Heart right ventricle (tissue), 16 donors: ENCODE data around the gene RBMS3. TPM values are rescaled to one million over a fixed set of nuclear protein-coding genes. Genes with fewer than 3 reads are reported as not detected.

Experiments
- ATAC-seq, 8 donors: fragments of 200-7000 bp; cut with Tn5 transposase; one replicate each; pipeline ENCODE4 v1.9.1; 2020; ENCODE audit warnings: mild to moderate bottlenecking in 8 of 8, moderate library complexity in 8 of 8, moderate number of reproducible peaks in 1 of 8
- DNase-seq, 2 donors: peaks; one replicate each; pipeline ENCODE4 v3.0.0-alpha.2; 2020
- H3K27ac ChIP-seq, 10 donors: fragments of 200-600 bp; sonication (generic) in 2 of 10; one replicate each; pipeline versions ENCODE4 v1.5.0 to v1.8.0; 2020 to 2022; ENCODE audit warnings: mild to moderate bottlenecking in 3 of 10
- H3K27me3 ChIP-seq, 7 donors: fragments of 200-600 bp; one replicate each; pipeline ENCODE4 v1.8.0; 2021 to 2022; ENCODE audit warnings: mild to moderate bottlenecking in 2 of 7
- H3K36me3 ChIP-seq, 9 donors: fragments of 200-600 bp; sonication (generic) in 1 of 9; one replicate each; pipeline versions ENCODE4 v1.5.0 to v1.8.0; 2020 to 2022; ENCODE audit warnings: mild to moderate bottlenecking in 2 of 9
- H3K4me1 ChIP-seq, 9 donors: fragments of 200-600 bp; sonication (generic) in 1 of 9; one replicate each; pipeline versions ENCODE4 v1.5.0 to v1.8.0; 2020 to 2022; ENCODE audit warnings: mild to moderate bottlenecking in 4 of 9
- H3K4me3 ChIP-seq, 10 donors: fragments of 200-600 bp; sonication (generic) in 2 of 10; one replicate each; pipeline versions ENCODE4 v1.5.0 to v1.8.0; 2020 to 2022; ENCODE audit warnings: mild to moderate bottlenecking in 7 of 10, moderate library complexity in 2 of 10
- H3K9me3 ChIP-seq, 11 donors: fragments of 200-600 bp in 10 of 11; sonication (generic) in 2 of 11; one replicate each; pipeline versions ENCODE4 v1.5.0 to v1.8.0; 2013 to 2022; ENCODE audit warnings: mild to moderate bottlenecking in 2 of 11, control low read depth in 1 of 11, moderate library complexity in 1 of 11
- WGBS, 2 donors: extraction: QIAGEN DNeasy Blood & Tissue Kit; methylation state at CpG; one replicate each; pipeline ENCODE4 v1.1.7; 2013; ENCODE audit warnings: inconsistent platforms in 1 of 2; 5-methylcytosine and 5-hydroxymethylcytosine counted together
- intact Hi-C, 10 donors: fragments of 100-400 bp; cut with DNase I; formaldehyde crosslinking; loops; one replicate each; pipeline versions ENCODE4 v1.11.1 to v1.14.2; 2022
- polyA plus RNA-seq, 2 donors: library from polyadenylated mRNA; stranded (reverse); fragments of 200-250 nt; gene quantifications; one replicate each; pipeline ENCODE4 v1.2.3, GENCODE V29; 2013
- total RNA-seq, 10 donors: library from RNA; stranded (reverse); fragmentation: NEBNext Ultra II Directional in 3 of 10; extraction: Animal tissue kit (Norgen Biotek cat#: 25700) in 3 of 10; gene quantifications; one replicate each; pipeline versions ENCODE4 v1.2.1 to v1.2.4, GENCODE V29; 2021 to 2023
- TF ChIP-seq, protein P1 (sequence below), 9 donors: fragments of 200-600 bp; sonication (generic) in 2 of 9; IDR thresholded peaks; one replicate each; pipeline versions ENCODE4 v1.5.0 to v1.8.0; 2021 to 2022; ENCODE audit warnings: antibody characterized with exemption in 9 of 9, mild to moderate bottlenecking in 5 of 9, moderate library complexity in 1 of 9
- donor health status: Arrhythmogenic right ventricular cardiomyopathy.
- donor health status: ischemic (EF 13 %, LVEDD 7.1; RV severe dilation, severe dysfunction).
- donor health status: healthy with polysubstance abuse.
- donor health status: DM: no; HTN: yes; CAD: no.
- donor health status: DM: no; HTN: no; CAD: no.
- donor health status: ischemic (EF 25% LVEDD 6.9; RV normal size, moderate dysfunction).
- donor health status: ischemic (EF 25% LVEDD 5.7; RV mildly dilated, moderate dysfunction).
- donor health status: healthy.
- donor health status: DM: yes; HTN: yes; CAD: no.
- donor health status: Ischemic cardiomyopathy.
- donor health status: ischemic (EF 35%, LVEDD 5.7; RV mildly dilated, moderate dysfunction).
- donor health status: nonischemic (EF 11% LVEDD 7.7; RV severe dilation, severe dysfunction).
- donor health status: DM: yes; HTN: yes; CAD: no.
- donor health status: PGD.
- donor health status: ischemic (EF 29% LVEDD 5.4; RV normal size, mild dysfunction).
- donor health status: nonischemic (EF 23%, LVEDD 6.1; RV moderate dilation, normal function).

RBMS3 gene
- total and polyA plus RNA-seq, 12 donors = 3.2 to 41.1 (median 26.4) TPM

- Histone ChIP-seq H3K4me3 (peak overlapping the region in 3 of 10 donors; percentile 4 to 7 (median 6)), H3K4me1 (peaks cover 4 to 67% (median 53%) of the 10 kb centered on the region in 9 donors), H3K27ac (peak overlapping the region in 2 of 10 donors; percentile 33 to 37), H3K9me3 (no peaks in the 10 kb centered on the region), H3K36me3 (no peaks in the 10 kb centered on the region), H3K27me3 (no peaks in the 10 kb centered on the region)
- TF ChIP-seq, protein P1, sequence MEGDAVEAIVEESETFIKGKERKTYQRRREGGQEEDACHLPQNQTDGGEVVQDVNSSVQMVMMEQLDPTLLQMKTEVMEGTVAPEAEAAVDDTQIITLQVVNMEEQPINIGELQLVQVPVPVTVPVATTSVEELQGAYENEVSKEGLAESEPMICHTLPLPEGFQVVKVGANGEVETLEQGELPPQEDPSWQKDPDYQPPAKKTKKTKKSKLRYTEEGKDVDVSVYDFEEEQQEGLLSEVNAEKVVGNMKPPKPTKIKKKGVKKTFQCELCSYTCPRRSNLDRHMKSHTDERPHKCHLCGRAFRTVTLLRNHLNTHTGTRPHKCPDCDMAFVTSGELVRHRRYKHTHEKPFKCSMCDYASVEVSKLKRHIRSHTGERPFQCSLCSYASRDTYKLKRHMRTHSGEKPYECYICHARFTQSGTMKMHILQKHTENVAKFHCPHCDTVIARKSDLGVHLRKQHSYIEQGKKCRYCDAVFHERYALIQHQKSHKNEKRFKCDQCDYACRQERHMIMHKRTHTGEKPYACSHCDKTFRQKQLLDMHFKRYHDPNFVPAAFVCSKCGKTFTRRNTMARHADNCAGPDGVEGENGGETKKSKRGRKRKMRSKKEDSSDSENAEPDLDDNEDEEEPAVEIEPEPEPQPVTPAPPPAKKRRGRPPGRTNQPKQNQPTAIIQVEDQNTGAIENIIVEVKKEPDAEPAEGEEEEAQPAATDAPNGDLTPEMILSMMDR (IDR thresholded peaks at IDR 0.05) = no peak
- DNase-seq (no peak), ATAC-seq (peak in 1 of 8 donors; percentile 28)
- WGBS, 2 donors = 61 to 63% methylated on average over 11 of the region's 11 CpGs
- intact Hi-C loops = loop anchor here in 3 of 10 donors (5.0 to 10.0 kb wide), 2 partner anchors 130 to 132 kb away; partner anchors contain the start of gene RBMS3 (in 3 of the 3)
These were observed 133.8 kb downstream of the RBMS3 start for GRCh38 chr3:29414468-29415224.

DNA sequence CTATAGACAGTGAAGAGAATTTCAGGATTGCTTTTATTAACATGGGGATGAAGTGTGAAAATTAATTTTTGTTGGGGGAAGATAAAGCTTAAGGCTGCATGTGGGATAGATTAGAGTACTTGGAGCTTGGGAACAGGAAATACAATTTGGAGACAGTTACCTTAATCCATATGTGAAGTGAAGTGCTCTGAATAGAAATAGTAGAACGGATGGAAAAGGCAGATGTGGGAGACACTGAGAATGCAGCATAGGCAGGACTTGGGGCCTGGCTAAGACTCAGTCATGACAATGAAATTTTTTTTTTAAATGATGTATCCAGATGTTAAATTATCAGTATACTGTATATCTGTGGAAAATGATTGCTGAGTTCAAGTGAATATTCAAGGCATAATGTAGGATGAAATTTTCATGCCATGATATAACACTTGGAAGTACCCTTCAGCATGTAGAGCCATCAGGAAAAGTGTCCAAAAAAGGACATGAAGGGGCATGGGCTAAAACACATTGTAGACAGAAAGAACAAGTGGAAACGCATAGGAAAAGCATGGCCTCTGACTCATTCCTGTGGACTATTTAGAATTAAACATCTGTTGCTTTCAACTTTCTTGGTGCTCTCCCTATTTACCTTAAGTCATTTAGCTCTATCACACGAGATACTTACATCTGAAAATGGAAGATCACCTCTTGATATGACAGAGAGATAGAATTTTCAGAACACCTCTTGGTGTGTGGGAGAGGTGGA is 134.8 kb downstream of the RBMS3 start:
- intact Hi-C loops = loop anchor here in 2 of 10 donors (10.0 kb wide), 1 partner anchor 131 kb away; the partner anchor contains the start of gene RBMS3 (in 2 of the 2)

DNA sequence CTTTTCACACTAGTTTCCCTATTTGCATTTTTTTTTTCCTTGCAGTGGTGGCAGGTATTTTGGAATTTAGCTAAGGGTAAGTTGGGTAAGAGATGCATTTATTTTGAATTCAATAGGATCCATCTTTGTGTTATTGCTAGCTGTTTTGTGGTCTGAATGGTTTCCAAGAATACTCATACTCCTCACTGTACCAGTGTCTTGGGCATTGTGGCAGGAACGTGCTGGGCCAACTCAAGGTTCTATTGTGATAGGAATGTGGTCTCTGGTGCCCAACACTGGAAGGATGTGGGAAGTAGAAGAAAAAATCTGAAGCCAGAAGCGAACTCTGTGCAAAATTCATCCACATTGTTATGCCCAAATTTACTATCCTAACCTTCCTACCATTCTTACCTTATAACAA is 135.6 kb downstream of the RBMS3 start:
- TF ChIP-seq, protein P1 (IDR thresholded peaks at IDR 0.05) = no peak
- no peaks in the 10 kb centered on the region for H3K9me3 ChIP-seq
- intact Hi-C loops = loop anchor here in 2 of 10 donors (10.0 kb wide), 1 partner anchor 132 kb away; the partner anchor contains the start of gene RBMS3 (in 2 of the 2)
- ATAC-seq = no peak
- H3K4me1 ChIP-seq = peaks cover 4 to 48% (median 36%) of the 10 kb centered on the region in 9 donors
- no peak overlapping the region for H3K4me3 ChIP-seq
- no peak overlapping the region for H3K27ac ChIP-seq
- WGBS, 2 donors = 88 to 92% methylated on average over 2 of the region's 2 CpGs
- H3K27me3 ChIP-seq = no peaks in the 10 kb centered on the region
- DNase-seq = no peak
- H3K36me3 ChIP-seq = no peaks in the 10 kb centered on the region

More for the DNA sequence above, 134.8 kb downstream of the RBMS3 start:
- Histone ChIP-seq H3K4me1 (peaks cover 4 to 57% (median 42%) of the 10 kb centered on the region in 9 donors), H3K27ac (no peak overlapping the region), H3K4me3 (no peak overlapping the region), H3K36me3 (no peaks in the 10 kb centered on the region), H3K9me3 (no peaks in the 10 kb centered on the region), H3K27me3 (no peaks in the 10 kb centered on the region)
- 71 to 74% methylated on average over 3 of the region's 3 CpGs for WGBS, 2 donors
- TF ChIP-seq, protein P1 (IDR thresholded peaks at IDR 0.05) = no peak
- no peak for DNase-seq
- ATAC-seq = peak in 1 of 8 donors; percentile 29

GRCh38 chr3:29420106-29420505 is 139.2 kb downstream of the RBMS3 start:
- no peaks in the 10 kb centered on the region for H3K9me3 ChIP-seq
- DNase-seq = no peak
- 88 to 90% methylated on average over 6 of the region's 6 CpGs for WGBS, 2 donors

More at GRCh38 chr3:29420106-29420505, 139.2 kb downstream of the RBMS3 start:
- Histone ChIP-seq H3K36me3 (no peaks in the 10 kb centered on the region), H3K27me3 (no peaks in the 10 kb centered on the region), H3K4me1 (peaks cover 0 to 24% (median 13%) of the 10 kb centered on the region in 9 donors), H3K27ac (no peak overlapping the region), H3K4me3 (no peak overlapping the region)
- no peak for ATAC-seq
- TF ChIP-seq, protein P1 (IDR thresholded peaks at IDR 0.05) = no peak
- intact Hi-C loops = loop anchor here in 1 of 10 donors (10.0 kb wide), 1 partner anchor 335 kb away; no protein-coding TSS in a partner anchor
